Pons (tissue), 1 donor: ENCODE data around the gene GGA2.
"Not testable (repeated sequence)": the region's sequence is repeated elsewhere in the genome, so short reads cannot be mapped to it uniquely, and the experiment has no call there.

Experiments
- DNase-seq: peaks from one replicate; pipeline ENCODE4 v3.0.0-alpha.2; 2016; ENCODE audit warnings: low spot score

GGA2 gene

DNA sequence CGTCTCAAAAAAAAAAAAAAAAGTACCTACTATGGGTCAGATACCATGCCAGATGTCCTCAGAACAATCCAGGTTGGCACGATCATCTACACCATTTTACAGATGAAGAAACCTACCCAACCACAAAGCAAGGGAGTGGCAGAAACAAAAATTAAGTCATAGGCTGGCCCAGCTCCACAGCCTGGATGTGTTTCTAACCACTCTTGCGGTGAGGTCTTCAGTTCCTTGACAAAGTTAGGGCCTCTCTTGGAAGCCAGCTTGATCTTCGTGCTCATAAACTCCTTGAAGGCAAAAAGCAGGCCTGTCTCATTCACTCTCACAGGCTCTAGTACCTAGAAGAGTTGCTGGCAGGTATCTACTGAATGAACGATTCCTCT is 6.2 kb downstream of the GGA2 start:
- no peak for DNase-seq

DNA sequence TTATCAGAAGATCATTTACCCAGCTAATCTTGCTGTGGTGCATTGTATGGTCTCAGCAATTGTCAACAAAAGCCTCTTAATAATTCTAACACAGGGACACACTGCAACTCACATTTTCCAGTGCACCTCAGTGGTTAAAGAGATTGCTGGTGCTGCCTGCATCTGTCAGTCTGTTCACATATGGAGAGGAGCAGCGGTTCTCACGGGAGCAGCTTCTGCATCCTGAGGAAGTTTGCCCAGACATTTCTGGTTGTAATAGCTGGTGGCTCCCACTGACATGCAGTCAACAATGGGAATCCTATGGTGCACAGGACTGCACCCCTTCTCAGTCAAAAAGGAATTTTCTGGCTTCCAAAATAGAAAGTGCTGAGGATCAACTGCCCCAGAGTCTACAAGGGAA is 7.8 kb downstream of the GGA2 start:
- DNase-seq = no peak

DNA sequence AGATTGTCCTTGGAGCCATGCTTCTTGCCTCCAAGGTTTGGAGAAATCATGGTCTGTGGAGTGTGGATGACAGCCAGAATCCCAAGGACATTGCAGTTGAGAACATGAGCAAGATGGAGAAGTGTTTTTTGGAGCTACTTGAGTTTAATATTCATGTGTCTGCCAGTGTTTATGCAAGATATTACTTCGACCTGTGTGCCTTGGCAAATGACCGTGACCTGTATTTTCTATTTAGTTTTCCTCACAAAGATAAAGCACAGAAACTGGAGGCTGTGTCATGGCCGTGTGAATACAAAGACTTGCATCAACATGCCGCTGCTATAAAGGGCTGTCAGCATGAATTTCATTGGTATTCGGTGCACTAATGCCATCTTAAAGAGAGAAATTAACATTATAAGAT is 9.0 kb downstream of the GGA2 start:
- no peak for DNase-seq

DNA sequence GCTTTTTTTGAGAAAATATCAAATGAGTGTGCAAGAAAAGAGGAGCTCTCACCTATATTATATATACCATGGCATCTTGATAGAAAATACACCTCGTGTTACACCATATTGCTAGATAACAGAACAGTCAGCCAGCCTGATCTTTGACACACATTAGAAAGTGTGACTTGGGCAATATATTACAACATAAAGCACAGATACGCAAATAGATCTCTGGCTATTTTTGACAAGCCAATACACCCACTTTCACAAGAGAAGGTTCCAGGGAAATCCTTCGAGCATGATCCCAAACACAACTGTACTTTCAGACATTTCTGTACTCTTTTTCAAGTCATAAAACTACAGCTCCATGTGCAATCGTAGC is 9.4 kb downstream of the GGA2 start:
- no peak for DNase-seq

DNA sequence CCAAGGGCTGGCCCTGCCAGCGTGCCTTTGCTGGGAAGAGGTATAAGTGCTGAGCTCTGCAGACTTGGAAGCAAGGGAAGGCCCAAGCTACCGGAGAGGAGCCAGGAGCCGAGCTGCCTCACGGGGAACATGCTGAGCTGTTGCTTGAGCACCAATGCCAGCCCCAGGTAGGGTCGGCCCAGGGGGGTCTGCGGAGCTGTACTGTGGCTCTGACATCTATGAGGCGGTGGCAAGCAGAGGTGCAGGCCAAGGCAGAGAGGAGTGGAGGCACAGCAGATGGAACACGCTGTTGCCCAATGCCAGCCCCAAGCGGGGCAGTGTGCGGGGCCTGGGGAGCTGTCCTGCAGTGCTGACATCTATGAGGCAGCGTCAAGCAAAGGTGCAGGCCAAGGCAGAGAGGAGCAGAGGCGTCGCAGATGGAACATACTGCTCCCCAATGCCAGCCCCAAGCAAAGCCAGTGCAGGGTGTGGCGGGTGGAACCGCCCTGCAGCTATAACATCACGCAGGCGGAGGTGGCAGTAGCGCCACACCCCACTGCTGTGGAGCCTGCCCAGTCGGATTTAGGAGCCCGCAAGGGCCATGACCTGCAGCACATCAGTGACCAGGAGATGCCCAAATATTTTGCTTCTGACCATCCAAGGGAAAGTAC is 10.0 kb downstream of the GGA2 start:
- no peak for DNase-seq

DNA sequence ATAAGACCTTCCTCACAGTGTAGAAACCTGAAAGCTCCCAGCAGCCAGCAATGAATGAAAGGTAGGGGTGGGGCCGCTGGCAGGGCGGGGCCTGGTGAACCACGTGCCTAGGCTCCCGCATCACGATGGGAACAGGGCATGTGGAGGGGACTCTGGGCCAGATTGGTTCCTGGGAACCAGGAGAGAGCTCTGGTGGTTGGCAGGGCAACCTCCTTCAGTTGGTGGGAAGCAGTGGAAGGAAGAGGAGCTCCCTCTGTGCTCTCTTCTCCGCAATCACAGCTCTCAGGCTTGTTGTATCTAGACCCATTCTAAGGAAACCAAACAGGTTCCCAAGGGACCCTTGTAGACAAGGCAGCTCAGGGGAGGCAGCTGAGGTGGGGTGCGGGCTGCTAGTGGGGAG is 10.5 kb downstream of the GGA2 start:
- DNase-seq = no peak

DNA sequence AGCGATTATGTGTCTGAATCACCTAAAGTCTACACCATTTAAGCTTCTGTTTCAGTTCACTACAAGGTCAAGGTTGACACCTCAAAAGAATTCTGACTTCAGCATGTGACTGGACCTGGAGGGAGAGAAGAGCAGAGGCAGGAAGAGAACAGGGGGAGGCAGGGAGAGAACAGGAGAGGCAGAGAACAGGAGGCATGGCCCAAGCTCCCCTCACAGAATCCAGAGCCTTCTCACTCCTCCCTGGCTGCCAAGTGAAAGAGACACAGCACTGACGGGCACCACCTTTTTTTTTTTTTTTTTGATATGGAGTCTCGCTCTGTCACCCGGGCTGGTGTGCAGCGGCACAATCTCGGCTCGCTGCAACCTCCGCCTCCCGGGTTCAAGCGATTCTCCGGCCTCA is 11.4 kb downstream of the GGA2 start:
- no peak for DNase-seq

DNA sequence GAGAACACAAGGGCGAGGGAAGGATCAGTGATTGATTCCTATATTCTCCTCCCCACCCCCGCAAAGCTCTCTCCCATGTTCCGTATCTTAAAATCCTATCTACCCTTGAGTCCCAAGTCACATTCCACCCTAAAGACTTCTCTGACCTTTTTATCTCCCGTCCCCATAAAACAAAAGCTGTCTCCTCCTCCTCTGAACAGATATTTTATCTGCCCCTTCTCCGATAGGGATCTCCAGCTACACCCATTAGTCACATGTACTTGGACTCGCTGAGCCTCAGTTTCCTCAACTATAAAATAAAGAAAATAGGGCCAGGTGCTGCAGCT is 12.8 kb downstream of the GGA2 start:
- DNase-seq = no peak

DNA sequence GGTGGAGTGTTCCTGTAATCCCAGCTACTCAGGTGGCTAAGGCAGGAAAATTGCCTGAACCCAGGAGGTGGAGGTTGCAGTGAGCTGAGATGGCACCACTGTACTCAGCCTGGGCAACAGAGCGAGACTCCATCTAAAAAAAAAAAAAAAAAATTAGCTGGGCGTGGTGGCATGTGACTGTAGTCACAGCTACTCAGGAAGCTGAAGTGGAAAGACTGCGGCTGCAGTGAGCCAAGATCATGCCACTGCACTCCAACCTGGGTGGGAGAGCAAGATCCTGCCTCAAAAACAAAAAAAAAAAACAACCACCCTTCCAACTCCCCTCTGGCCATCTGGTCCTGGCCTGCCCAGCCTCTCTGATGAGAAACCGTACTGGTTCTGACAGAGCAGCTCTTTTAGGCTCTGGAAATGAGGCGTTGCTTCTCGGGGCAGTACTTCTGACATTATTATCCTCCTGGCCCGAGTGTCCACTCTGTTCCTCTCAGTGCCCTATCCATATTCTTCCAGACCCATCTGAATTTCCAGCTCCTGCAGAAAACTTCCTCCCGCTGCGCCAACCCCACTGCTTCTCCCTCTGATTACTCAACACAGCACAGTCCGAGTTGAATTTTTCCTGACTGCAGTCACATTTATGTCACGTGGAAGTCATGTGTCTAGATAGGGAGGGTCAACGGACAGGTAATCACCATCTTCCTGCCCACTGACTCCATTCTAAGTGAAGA is 13.3 kb downstream of the GGA2 start:
- DNase-seq = peak; percentile 19

DNA sequence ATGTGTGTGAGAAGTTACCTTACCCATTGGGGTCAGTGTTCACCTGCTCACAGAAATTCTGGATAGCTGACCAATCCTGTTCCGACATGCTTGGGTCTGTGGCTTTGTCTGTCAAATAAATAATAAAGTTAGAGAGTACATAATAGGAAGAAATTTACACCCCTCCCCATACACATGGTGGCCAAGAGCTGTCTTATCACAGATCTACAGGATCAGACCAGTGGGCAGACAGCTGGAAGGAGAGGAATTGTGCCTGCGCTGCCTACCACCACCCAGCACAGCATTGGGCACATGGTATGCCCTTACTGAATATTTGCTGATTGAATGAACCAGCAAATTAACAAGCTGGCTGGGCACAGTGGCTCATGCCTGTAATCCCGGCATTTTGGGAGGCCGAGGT is 14.6 kb downstream of the GGA2 start:
- DNase-seq = no peak

DNA sequence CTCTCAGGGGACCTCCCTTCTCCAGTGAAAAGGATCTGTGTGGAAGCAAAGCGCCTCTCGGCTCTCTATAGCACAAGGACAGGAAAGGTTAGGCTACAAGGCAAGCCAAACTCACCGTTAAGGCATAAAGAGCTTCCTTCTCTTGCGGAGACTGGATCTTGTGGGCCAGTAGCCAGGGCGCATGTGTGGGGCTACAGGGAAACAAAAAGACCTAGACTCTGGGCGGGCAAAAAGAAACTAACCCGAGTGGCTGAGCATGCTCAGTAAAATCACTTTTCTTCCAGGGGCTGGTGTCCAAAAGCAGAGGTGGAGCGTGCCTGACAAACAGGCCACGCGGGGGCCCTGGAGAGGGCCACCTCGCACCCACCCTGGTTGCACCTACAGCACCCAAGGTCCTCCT is 16.1 kb downstream of the GGA2 start:
- no peak for DNase-seq

DNA sequence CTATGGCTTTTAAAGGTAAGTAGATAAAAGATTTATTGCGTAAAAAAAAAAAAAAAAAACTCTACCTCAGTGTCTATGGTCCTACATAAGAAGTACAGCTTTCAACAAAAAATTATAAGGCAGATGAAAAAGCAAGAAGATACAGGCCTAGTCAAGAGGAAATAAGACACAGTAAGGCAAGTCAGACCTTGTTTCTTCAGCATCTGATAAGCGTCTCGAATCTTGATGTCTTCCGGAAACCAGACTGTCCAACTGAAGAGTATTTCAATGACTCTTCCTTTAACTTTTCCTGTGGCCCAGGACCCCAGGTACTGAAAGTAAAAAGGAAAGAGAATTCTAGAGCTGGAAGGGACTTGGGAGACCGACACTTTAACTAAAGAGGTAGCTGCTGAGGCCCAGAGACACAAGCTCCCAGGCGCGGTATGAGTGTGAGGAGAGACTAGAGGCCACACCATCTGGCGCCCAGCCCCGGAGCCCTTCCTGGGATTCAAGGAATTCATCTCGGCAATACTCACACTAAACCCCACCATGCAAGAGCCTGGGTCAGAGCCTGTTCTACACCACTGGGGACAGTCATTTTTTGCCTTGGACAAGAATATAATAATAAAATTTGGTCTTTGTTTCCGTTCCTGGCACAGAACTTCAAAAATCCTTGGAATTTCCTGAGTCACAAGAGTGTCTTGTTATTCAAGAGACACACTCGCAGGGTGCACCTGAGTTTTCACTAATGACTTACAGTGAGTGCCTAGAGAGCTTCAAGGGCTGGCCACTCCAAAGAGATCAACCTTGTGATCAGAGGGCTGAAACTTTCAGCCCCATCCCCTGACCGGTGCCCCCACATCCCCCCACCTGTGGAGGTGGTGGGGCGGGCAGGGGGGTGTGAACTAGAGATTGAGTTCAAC is 18.6 kb downstream of the GGA2 start:
- DNase-seq = no peak

DNA sequence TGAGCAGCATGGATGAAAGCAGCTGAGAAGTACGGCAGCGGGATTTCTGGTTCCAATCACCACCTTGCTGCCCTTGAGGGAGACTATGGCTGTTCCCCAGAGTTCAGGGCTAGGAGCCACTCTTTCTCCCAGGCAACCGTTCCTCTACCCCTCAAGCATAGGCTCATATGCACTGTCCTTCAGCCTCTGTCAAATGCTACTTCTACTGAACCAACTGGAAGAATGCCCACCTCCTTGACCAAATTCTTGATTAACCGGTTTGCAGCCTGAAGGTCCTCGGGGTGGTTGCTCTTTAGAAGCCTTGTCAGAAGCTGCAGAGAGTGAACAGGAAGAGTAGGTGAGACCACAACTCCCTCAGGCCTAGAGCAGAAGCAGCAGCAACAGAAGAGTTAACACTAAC is 23.8 kb downstream of the GGA2 start:
- no peak for DNase-seq

DNA sequence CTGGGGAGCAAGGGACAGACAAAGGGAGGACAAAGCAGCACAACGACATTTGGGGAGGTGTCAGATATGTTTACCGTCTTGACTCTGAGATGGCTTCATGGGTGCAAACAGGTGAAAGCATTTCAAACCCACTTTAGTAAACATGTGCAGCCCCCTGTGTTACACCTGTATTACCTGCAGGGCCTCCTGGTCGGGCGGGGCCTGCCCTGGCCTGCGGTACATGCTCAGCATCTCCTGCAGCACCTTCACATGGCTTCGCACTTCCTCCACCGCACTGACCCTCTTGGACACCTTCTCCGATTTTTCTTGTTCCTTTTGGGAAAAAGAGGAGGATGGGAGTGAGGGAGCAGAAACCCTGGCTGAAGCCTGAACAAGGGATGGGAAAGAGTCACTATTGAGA is 24.5 kb downstream of the GGA2 start:
- no peak for DNase-seq

DNA sequence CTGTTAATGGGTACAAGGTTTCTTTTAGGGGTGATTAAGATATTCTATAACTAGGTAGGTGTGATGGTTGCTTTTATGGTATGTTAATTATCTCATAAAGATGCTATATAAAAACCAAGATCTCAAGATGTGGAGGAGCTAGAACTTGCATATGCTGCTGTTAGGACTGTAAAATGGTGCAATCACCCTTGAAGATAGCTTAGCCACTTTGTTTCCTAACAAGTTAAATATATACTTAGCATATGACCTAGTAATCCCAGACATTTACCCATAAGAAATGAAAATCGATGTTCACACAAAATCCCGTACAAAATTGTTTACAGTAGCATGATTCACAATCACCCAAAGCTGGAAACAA is 25.1 kb downstream of the GGA2 start:
- DNase-seq = no peak

DNA sequence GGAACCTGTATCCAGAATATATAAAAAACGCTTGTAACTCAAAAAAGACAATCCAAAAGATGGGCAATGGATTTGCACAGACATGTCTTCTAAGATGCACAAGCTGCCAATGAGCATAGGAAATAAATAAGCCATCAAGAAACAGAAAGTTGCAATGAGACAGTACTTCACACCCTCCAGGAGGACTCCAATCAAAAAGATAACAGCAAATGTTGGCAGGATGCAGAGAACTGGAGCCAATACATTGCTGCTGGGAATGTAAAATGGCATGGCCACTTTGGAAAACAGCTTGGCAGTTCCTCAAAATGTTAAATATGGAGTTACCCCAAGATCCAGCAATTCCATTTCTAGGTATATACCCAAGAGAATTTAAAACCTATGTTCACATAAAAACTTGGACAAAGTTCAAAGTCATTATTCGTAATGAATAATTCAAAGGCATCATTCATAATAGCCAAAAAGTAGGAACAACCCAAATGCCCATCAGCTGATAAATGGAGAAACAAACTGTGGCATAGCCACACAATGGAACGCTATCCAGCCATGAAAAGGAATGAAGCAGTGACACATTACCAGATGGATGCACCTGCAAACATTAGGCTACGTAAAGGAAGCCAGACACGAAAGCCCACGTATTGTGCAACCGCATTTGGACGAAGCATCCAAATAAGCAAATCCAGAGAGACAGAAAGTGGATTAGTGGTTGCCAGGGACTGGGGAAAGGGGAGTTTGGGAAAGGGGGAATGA is 25.6 kb downstream of the GGA2 start:
- DNase-seq = no peak

DNA sequence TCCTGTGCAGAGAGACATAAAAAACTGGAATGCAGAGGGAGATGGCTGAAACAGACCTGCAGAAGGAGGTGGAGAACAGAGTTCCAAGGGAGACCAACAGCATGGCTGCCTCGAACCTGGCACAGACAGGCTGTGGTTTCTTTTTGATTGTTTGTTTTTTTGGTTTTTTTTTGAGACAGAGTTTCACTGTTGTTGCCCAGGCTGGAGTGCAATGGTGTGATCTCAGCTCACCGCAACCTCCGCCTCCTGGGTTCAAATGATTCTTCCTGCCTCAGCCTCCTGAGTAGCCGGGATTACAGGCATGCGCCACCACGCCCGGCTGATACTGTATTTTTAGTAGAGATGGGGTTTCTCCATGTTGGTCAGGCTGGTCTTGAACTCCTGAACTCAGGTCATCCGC is 26.8 kb downstream of the GGA2 start:
- not testable (repeated sequence) for DNase-seq

DNA sequence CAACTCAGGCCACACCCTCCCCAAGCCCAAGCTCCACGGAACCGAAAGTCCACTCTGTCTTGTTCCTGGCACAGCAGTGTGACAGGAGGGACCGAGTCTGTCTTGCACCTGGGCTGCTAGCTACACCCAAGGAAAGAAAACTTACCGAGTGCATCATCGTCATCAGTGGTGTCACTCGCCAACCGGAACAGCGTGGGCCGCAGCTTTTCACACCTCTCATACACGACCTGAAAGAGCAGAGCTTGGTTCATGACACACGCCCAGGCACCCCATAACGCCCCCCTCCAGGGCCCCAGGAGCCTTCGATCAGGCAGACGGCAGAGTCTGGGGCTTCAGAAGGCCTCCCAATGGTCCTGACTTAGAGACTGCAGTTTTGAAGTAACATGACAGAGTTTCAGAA is 27.5 kb downstream of the GGA2 start:
- DNase-seq = no peak

DNA sequence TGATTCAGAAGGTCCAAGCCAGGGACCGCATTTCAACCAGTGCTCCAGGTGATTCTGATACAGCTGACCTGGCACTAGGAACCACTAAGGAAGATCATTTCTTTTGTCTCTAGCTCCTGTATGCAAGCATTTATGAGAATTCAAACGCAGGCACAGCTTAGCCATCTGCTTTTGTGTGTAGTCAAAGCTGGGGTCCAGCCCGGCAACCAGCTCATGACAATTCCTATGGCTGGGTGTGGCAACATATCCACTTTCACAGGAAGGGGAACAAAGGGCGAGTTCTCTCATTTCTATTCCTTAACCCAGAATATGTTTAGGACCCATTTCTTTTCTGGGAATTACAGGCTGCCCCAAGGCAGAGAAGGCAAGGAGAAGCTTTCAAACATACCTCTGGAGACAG is 30.0 kb downstream of the GGA2 start:
- no peak for DNase-seq

DNA sequence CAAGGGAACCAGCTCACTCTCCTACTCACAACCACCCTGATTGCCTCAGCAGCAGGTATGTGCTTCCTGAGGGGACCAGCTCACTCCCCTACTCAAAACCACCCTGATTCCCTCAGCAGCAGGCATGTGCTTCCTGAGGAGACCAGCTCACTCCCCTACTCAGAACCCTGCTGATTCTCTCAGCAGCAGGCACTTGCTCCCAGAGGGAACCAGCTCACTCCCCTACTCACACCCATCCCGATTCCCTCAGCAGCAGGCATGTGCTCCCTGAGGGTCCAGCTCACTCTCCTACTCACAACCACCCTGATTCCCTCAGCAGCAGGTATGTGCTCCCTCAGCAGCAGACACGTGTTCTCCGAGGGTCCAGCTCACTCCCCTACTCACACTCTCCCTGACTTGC is 31.2 kb downstream of the GGA2 start:
- DNase-seq = no peak

DNA sequence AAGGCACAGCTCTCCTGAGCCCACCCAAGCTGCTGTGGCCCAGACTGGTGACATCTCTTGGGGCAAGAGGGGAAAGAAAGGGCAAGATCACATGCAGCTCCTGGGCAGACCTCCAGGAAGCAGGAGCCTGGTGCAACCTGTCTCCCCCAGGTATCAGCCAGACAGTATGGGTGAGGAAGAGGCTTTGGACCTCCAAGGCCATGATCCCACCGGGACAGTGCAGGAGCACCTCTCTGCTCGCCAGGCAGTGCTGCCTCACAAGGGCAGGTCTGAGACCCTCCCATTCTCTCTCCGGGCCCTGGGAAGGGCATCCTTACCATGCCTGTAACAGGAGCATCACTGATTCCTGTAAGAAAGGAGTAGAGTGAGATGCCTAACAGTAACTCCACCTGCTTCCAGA is 31.7 kb downstream of the GGA2 start:
- no peak for DNase-seq

DNA sequence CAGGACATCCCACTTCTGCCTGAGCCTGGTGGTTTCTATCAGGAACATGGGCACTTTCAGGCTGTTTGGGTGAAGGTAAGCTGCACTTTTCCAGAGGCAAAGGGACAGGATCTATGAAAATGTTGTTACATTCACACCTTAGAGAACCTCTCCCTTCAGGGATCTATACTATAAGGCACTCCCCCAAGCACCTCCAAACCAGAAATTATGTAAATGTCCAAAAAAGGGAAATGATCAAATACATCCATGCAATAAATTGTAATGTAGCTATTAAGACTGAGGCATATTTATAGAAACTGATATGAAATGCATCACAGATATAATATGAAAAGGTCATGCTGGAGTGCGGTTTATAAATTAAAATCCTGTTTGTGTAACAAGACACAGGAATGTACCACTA is 34.0 kb downstream of the GGA2 start:
- no peak for DNase-seq

DNA sequence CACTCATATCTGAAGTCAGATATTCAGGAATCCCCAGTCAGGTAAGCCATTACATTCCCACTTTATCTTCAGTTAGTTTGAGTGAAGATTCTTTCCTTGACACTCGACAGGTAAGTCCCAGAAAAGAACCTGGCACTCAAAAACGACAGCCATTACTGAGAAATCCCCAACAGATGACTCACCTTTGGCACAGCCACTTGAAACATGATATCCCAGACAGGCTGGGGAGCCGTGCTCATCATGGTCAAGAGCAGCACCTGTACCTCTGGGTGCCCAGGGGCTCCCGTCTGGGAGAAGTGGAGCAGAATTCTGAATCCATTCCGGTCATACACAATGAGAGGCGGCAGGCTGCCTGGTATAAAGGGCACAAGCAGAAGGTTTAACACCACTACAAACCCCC is 40.5 kb downstream of the GGA2 start:
- no peak for DNase-seq
